ENCODE data around the gene NEO1. TPM values are rescaled to one million over a fixed set of nuclear protein-coding genes. Genes with fewer than 3 reads are reported as not detected.

NEO1 gene
- polyA plus RNA-seq, 4 donors, result 115 to 144 (median 133) TPM

- DNase-seq (ENCODE audit: low read depth in 4 of 4, low spot score in 2 of 4), result no peak
These were observed 16.8 kb downstream of the NEO1 start for GRCh38 chr15:73069109-73069508.

GRCh38 chr15:73072894-73073293 is 20.6 kb downstream of the NEO1 start:
- no peak for DNase-seq (ENCODE audit: low read depth in 4 of 4, low spot score in 2 of 4)

- DNase-seq (ENCODE audit: low read depth in 4 of 4, low spot score in 2 of 4), result no peak
These were observed 22.0 kb downstream of the NEO1 start for GRCh38 chr15:73074241-73074640.

GRCh38 chr15:73075160-73075859 is 23.0 kb downstream of the NEO1 start:
- DNase-seq (ENCODE audit: low read depth in 4 of 4, low spot score in 2 of 4), result no peak

- DNase-seq (ENCODE audit: low read depth in 4 of 4, low spot score in 2 of 4), result no peak
These were observed 26.0 kb downstream of the NEO1 start for GRCh38 chr15:73078291-73078690.

GRCh38 chr15:73078722-73079121 is 26.5 kb downstream of the NEO1 start:
- no peak for DNase-seq (ENCODE audit: low read depth in 4 of 4, low spot score in 2 of 4)

- DNase-seq (ENCODE audit: low read depth in 4 of 4, low spot score in 2 of 4), result peak in 2 of 4 donors; percentile 3 to 25
These were observed 27.3 kb downstream of the NEO1 start for GRCh38 chr15:73079565-73079964.

- peak in 2 of 4 donors; percentile 30 to 50 for DNase-seq (ENCODE audit: low read depth in 4 of 4, low spot score in 2 of 4)
These were observed 29.2 kb downstream of the NEO1 start for GRCh38 chr15:73081321-73081958.

- no peak for DNase-seq (ENCODE audit: low read depth in 4 of 4, low spot score in 2 of 4)
These were observed 30.5 kb downstream of the NEO1 start for GRCh38 chr15:73082812-73083211.

GRCh38 chr15:73087098-73087497 is 34.8 kb downstream of the NEO1 start:
- DNase-seq (ENCODE audit: low read depth in 4 of 4, low spot score in 2 of 4), result no peak

GRCh38 chr15:73105064-73105463 is 52.8 kb downstream of the NEO1 start:
- DNase-seq (ENCODE audit: low read depth in 4 of 4, low spot score in 2 of 4), result no peak

GRCh38 chr15:73108676-73109075 is 56.4 kb downstream of the NEO1 start:
- no peak for DNase-seq (ENCODE audit: low read depth in 4 of 4, low spot score in 2 of 4)

- no peak for DNase-seq (ENCODE audit: low read depth in 4 of 4, low spot score in 2 of 4)
These were observed 57.5 kb downstream of the NEO1 start for GRCh38 chr15:73109765-73110164.

- no peak for DNase-seq (ENCODE audit: low read depth in 4 of 4, low spot score in 2 of 4)
These were observed 57.9 kb downstream of the NEO1 start for GRCh38 chr15:73110201-73110600.

GRCh38 chr15:73114064-73114463 is 61.8 kb downstream of the NEO1 start:
- DNase-seq (ENCODE audit: low read depth in 4 of 4, low spot score in 2 of 4), result no peak

- DNase-seq (ENCODE audit: low read depth in 4 of 4, low spot score in 2 of 4), result no peak
These were observed 63.9 kb downstream of the NEO1 start for GRCh38 chr15:73116164-73116563.

- DNase-seq (ENCODE audit: low read depth in 4 of 4, low spot score in 2 of 4), result no peak
These were observed 65.8 kb downstream of the NEO1 start for GRCh38 chr15:73118055-73118454.

GRCh38 chr15:73119478-73119877 is 67.2 kb downstream of the NEO1 start:
- DNase-seq (ENCODE audit: low read depth in 4 of 4, low spot score in 2 of 4), result no peak

GRCh38 chr15:73120269-73120668 is 68.0 kb downstream of the NEO1 start:
- no peak for DNase-seq (ENCODE audit: low read depth in 4 of 4, low spot score in 2 of 4)

- no peak for DNase-seq (ENCODE audit: low read depth in 4 of 4, low spot score in 2 of 4)
These were observed 73.0 kb downstream of the NEO1 start for GRCh38 chr15:73125219-73125618.

- no peak for DNase-seq (ENCODE audit: low read depth in 4 of 4, low spot score in 2 of 4)
These were observed 75.2 kb downstream of the NEO1 start for GRCh38 chr15:73127302-73127936.

GRCh38 chr15:73130830-73131229 is 78.6 kb downstream of the NEO1 start:
- no peak for DNase-seq (ENCODE audit: low read depth in 4 of 4, low spot score in 2 of 4)
